Measurements from ENCODE around the gene ASB15.
"Not testable (repeated sequence)": the region's sequence is repeated elsewhere in the genome, so short reads cannot be mapped to it uniquely, and the experiment has no call there.

Gene ASB15

DNA sequence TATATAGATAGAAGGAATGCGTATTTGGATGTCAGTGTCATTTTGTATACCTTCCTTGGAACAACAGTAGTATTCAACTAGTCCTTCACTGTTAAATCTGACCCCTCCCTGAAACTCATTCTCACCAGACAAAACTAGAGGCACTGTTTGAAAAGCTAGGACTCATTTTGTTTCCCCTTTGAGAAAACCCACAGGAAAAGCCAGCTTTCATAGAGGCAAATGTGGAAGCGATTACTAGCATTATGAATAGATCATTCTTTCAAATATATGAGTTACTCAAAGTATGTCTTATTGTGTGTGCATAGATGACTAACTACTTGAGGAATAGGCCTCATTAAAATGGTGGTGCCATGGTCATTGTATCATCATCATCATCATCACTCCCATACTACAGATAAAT is 1.9 kb upstream of the ASB15 start:
- no peak for DNase-seq

DNA sequence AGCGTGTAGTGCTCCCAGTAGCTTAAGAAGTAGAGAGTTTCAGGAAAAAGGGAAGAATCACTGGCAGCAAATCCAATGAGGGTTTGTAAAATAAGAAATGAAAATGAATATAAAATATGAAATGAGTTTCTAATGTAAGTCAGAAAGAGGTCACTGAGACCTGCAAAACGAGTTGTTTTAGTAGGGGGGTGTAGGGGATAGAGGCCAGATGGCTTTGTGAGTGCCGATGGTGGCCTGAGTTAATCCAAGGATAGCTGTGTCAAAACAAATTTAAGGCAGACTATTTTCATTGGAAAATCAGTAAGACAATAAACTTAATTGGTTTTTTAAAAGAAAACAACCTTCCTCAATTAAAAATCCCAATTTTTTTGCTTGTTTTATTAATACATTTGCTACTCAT is 745 bp upstream of the ASB15 start:
- no peak for DNase-seq

DNA sequence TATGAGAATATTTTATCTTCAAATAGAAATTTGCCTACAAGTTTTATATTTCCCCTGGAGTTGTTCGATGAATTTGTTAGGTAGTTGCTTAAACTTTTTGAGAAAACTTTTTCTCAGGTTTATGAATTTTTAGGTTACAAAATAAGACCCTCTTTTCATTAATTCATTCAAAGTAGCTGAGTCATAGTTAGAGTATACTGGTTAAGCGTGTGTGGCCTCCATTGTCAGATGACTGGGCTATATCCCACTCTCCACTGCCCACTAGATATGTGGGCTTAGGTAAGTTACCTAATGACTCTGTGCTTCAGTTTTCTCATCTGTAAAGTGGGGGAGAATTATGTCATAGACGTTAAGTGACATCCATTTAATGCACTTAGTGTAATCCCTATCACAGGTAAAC is 1.0 kb downstream of the ASB15 start:
- DNase-seq, result no peak

DNA sequence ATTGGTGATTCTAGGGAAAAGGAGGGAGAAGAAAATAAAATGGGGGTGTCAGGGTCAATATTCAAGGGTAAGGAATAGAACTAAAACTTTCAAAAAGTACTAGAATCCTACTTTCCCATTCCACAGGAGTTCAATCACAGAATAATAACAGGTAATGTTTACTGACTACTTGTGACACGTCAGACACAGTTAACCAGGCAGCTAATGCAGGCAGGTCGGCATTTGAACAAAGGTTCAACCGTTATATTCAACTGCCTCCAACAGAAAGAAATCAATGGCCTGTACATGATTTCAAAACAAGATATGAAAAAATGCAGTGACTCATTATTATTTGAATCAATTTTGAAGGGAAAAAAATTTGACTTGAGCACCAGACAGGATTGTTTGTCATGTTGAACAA is 3.1 kb downstream of the ASB15 start:
- no peak for DNase-seq

DNA sequence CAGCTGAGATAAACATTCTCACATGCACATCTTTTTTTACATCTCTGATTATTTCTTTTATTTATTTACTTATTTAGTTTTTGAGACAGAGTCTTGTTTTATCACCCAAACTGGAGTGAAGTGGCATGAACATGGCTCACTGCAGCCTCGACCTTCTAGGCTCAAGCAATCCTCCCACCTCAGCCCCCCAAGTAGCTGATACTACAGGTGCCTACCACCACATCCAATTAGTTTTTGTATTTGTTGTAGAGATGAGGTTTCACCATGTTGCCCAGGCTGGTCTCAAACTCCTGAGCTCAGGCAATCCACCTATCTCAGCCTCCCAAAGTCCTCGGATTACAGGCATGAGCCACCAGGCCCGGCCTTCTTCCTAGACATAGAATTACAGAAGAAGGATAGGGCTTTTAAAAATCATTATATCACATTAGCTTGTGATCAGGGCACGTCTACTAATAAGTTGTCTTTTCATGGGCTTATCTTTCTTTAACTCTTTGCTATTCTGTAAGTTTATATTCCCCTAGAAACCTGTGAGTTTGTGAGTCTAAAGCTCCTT is 5.9 kb downstream of the ASB15 start:
- DNase-seq, result no peak

DNA sequence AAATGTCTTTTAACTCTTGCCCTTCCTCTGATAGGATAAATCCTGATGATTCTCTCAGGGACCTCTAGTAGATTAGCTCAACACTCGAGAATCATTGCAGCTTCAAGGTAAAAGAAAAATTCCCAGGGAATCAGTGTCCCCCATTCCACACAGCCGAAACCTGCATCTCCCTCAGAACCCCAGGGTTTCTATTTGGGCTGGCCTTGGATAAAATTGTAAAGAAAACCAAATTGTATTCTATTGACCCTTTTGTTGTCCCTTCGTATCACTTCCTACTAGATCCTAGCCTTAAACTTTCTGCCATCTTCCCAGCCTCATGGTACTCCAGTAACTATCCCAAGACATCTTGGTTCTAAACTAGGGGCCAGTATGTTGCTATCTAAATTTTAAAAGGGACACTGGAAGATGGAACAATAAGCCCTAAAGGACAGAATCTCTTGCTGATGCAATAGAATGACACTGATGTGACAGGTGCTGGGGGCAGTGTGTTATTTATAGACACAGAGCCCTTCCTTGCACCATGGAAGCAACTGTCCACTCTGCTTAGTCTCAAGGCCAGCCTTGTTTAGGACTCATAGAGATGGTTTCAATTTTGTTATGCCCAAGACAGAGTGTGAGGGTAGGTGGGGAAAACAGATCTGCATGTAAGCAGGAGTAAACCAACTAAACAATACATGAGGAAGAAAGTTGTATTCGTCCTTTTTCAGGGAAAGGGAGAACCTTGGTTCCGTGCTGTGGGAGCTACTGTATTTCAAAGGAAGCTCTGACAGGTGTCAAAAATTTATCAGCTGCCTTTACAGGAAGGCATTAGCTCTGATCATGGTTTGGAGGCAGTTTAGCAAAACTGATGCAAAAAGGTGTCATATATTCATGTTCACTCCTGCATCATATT is 7.6 kb downstream of the ASB15 start:
- peak; percentile 25 for DNase-seq

DNA sequence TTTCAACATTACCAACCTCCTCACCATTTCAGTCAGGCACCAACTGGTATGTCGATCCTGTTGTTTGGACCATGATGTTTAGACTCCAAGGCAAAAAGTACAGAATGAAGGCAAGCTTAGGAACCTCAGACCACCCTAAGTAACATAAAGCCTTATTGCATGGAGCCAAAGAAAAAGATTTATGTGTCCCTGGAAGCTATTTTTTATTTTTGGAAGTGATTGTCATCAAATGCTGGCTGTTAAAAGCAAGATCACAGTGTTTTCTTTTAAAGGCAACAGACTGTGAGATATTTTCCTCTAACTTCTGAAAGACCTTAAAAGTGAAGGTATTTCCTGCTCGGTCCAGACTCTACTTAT is 8.2 kb downstream of the ASB15 start:
- no peak for DNase-seq

DNA sequence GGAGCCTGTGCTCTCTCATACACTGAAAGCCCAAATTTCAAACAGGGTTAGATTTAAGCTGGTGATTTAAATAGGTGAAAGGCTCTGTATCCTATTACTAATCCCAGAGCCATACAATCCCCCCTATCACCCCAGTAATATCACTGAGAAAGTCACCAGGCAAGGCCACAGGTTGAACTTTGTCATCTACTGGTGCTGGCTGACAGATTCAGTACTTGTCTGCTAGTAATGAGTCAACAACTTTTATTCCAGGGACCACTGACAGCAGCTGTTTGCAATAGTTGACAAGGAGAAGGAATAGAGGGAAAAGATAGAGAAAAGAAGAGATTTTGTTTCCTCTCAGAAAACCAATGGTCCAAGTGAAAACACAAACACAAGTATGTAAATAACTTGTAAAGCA is 10.4 kb downstream of the ASB15 start:
- no peak for DNase-seq

DNA sequence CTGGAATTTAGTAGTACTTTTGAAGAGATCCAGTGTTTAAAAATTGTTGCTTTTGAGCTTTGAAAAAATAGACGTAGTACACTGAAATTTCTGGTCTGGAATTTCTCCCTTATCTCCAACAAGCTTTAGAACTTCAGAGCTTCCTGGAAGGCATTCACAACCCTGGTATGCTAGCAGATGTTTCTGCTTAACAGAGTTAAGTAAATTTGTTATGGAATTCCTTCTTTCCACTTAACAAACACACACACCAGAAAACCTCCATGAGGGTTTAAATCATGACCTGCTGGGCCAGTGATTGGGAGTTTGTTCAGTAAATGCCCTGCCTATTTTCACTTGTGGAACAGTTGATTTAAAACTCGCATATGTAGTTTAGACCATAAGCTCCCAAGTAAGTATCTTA is 13.7 kb downstream of the ASB15 start:
- no peak for DNase-seq

DNA sequence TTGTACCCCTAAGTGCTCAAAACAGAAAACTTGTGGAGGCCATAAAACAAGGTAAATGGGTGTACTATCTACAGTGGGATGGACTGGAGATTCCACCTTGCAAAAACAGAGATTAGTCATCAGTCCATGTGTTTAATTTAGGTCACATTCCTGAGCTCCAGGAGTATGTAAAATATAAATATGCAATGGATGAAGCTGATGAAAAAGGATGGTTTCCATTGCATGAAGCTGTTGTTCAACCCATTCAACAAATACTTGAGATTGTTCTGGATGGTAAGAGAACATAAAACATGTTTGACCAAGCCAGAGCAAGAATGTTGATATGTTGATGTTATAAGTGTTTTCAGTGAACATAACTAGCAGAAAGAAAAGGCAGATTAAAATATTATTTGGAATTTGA is 14.6 kb downstream of the ASB15 start:
- DNase-seq, result no peak

DNA sequence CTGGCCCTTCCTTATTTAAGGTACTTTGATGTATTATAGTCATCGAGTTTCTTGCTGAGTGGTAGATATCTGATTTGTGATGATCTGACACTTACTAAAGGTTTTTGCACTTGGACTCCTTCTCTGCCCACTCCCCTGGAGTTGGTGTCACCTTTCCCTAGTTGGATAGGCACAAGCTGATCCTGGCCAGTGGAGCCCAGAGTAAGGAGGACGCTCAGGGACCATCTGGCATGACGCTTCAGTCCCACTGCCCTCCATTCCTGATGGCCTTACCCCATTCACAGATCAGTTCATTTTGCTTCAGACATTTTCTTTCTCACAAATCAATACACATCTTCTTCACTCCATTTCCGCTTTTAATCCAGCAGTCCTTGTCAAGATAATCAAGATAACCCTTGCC is 20.1 kb downstream of the ASB15 start:
- no peak for DNase-seq

DNA sequence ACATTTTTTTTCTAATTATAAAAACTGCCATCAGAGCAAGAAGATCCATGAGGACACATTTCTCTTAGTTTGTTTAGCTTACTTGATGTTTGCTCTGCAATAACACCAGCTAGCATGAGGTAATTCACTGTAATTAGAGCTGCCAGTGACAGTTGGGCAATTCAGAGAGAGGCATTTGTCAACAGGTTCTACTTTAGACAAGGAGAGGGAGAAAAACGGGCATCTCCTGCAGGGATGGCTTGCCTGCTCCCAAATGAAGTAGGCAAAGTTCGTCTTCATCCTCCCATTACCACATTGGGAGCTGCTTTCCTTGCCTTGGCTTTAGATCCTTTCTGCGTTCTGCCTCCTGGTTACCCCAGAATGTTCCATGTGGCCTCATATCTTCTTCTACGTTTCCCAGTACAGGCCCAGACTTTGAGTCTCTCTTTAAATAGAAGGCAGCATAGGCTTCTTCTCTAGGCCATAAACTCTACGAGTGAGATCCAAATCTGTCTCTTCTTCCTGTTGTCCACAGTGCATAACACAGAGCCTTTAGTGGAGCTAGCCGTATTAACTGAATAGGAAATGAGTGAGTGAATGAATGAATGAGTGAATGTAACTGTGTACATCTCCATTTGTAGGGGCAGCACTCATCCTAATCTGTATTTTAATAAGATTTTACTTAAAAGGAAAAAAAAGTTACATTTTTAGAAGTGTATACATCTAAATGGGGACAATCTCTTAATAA is 21.2 kb downstream of the ASB15 start:
- no peak for DNase-seq

DNA sequence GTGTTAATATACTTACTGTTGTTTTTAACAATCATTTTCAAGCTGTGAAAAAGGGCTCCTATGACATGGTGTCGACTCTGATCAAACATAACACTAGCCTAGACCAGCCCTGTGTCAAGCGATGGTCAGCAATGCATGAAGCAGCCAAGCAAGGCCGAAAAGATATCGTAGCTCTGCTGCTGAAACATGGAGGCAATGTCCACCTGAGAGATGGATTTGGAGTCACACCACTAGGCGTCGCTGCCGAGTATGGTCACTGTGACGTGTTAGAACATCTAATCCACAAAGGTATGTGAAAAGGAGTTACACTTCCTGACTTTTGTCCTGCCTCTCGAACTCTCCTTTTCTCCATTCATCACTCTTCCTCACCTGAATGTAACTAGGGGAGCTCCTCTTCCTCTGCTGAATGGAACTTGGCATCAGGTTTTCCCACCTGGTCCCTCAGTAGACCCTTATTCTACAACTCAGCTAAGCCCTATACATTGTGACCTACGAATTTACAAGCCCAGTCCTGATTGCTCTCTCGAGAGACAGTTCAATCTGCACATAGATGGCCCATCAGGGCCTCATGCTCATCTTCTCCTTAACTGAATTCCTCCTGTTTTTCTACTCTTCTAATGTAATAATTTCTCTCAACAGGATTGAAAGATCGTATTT is 23.0 kb downstream of the ASB15 start:
- DNase-seq, result no peak

DNA sequence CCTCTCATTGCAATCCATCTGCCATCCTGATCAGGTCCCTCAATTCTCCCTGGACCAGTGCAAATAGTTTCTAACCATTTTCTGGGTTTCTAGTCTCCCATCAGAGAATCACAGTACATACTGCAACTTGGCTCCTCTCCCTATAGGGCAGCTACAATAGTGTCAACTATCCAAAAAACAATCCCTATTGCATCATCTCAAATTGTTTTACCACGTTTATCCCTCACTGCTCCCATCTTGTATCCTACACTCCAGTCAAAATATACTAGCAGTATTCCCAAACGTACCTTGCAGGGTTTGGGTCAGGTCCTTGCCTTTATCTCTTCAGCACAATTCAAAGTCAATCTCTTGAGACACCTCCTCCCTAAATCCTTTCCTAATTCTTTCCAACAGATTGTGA is 23.6 kb downstream of the ASB15 start:
- no peak for DNase-seq

DNA sequence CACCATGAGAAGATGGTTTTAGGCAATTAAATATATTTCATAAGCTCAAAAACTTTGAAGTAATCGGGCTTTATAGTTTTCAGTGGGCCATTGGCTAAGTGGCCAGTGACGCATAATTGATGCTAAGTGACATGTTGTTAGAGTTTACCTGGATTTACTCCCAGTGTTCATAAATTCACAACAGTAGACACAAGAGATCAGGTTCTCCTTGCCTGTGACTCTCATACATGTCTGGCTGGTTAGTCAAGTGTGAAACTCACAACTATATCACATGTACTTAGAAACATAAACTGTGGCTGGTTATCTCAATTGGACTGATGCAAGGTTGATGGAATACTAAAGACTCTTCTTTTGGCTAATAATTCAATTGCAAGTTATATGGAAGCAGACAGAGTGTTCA is 26.2 kb downstream of the ASB15 start:
- DNase-seq, result no peak

DNA sequence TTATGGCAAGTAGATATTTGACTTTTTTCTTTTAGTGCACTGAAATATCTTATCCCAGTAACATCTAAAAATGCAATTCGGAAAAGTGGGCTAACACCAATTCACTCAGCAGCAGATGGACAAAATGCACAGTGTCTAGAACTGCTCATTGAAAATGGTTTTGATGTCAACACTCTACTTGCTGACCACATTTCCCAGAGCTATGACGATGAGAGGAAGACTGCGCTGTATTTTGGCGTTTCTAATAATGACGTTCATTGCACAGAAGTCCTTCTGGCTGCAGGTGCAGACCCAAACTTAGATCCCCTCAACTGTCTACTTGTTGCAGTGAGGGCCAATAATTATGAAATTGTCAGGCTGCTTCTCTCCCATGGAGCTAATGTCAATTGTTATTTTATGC is 27.2 kb downstream of the ASB15 start:
- DNase-seq, result no peak

DNA sequence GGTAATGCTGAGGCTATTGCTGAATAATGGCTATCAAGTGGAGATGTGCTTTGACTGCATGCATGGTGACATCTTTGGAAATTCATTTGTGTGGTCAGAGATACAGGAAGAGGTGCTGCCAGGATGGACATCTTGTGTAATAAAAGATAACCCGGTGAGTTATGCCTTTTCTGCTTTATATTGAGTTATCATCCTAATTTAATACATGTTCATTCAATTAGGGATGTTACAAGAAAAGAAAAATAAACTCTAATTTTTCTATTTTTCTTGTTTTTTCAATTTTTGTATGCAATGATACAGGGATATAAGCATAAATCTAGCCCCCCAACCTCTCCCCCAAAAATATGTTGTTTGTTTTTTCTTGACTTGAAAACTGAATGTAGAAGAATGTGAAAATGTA is 27.7 kb downstream of the ASB15 start:
- no peak for DNase-seq

DNA sequence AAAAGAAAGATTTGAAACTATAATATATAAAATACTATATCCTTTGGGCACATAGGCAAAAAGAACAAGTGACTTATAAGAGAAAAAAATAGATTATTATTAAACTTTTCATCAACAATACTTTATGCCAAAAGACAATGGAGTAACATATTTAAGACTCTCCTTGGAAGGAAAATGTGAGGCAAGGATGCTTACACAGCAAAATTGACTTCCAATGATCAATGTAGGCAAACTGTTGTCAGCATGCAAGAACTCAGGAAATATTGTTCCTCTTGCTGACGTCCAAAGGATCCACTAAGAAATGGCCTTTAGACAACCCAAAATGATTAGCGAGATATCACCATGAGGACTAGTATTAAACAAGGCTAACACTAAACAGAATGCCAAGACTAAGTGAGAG is 31.2 kb downstream of the ASB15 start:
- DNase-seq, result no peak

DNA sequence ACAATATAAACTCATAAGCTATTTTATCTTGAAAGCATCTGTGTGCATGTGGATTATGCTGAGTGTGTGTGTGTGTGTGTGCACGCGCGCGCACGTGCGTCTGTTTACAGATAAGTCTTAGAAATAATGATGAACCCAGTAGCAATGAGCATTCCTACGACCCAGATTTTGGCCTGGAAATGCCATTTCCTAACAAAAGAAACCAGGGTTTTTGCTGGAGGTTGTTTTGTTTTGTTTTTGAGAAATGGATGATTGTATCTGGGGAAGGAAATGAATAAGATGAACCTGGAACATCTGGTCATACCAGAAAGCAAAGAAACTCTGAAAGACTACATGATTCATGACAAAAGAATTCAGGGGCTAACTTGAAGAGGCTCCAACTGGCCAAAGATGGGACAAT is 31.9 kb downstream of the ASB15 start:
- no peak for DNase-seq

DNA sequence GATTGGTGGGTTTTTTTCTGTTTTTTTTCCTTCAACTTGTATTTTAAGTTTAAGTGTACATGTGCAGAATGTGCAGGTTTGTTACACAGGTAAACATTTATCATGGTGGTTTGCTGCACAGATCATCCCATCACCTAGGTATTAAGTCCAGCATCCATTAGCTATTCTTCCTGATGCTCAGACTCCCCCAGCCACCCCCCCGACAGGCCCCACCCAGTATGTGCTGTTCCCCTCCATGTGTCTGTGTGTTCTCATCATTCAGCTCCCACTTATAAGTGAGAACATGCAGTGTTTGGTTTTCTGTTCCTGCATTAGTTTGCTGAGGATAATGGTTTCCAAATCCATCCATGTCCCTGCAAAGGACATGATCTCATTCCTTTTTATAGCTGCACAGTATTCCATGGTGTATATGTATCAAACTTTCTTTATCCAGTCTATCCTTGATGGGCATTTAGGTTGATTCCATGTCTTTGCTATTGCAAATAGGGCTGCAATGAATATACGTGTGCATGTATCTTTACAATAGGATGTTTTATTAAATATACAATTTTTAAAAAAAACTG is 32.5 kb downstream of the ASB15 start:
- not testable (repeated sequence) for DNase-seq

DNA sequence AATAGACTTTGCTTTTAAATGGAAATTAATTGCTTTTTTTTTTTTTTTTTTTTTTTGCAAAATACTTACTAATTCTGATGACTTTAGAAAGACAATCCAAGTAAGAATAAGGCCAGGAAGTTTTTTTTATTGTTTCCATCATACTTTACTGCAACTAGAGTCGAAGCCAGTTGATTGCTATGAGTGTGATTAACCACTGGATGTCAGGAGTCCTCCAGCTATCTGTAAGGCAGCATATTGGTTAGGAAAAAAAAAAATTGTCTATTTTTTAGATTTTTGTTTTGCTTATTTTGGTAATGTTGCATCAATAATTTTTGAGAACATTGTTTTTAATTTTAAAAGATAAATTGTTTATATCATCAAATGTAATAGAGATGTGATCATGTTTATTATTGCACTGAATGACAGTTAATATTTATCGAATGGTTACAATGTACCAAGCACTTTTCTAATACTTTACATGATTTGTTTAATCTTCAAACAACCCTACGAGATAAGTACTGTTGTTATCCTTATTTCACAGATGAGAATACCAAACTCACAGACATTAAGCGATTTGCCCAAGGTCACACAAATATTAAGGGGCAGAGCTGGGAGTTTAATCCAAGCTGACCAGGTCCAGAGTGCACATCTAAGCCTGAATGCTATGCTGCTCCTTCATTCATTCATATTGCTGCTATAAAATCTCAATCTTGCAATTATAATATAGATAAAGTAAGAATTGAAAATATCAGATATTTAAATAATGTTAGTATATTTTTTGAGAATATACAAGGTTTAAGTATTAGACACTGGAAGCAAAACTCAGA is 34.1 kb downstream of the ASB15 start:
- no peak for DNase-seq

DNA sequence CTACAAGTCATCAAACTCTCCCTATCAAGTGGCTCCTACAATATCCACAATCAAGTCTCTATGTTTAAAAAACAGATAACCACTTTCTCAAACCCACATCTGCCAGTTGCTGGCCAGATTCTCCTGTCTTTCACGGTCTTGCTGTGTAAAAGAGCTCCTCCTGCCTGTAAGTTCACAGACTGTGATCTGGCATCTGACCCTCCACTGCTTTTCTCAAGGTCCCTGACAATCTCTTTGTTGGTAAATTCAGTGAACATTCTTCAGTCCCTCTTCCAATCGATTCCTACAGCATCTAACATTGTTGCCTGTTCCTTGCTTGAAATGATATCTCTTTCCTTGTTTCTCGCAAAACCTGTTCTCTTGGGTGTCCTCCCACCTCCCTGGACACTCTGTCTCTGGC is 35.6 kb downstream of the ASB15 start:
- no peak for DNase-seq

DNA sequence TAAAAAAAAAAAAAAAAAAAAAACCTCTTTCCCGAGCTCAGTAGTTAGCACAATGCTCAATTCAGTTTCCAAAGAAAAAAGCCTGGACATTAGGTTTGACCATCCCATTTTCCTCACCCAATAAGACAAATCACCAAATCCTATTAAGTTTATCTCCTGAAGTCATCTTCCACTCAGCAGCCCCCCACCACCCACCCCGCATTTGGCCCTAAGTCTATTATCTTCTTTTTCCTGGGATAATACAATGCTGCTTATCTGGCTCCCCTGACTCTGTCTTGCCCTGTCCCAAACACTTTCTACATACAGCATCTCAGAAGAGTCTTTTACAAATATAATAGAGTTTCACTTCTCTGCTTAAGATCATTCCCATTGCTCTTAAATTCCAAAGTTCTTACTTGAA is 36.3 kb downstream of the ASB15 start:
- no peak for DNase-seq

All from retina (tissue), 1 donor.